Heart right ventricle (tissue), 16 donors: ENCODE results near the gene SSC5D. TPM values are rescaled to one million over a fixed set of nuclear protein-coding genes. Genes with fewer than 3 reads are reported as not detected.

Experiments
- ATAC-seq, 8 donors: fragments of 200-7000 bp; cut with Tn5 transposase; one replicate each; pipeline ENCODE4 v1.9.1; 2020; ENCODE audit warnings: mild to moderate bottlenecking in 8 of 8, moderate library complexity in 8 of 8, moderate number of reproducible peaks in 1 of 8
- DNase-seq, 2 donors: peaks; one replicate each; pipeline ENCODE4 v3.0.0-alpha.2; 2020
- H3K27ac ChIP-seq, 10 donors: fragments of 200-600 bp; sonication (generic) in 2 of 10; one replicate each; pipeline versions ENCODE4 v1.5.0 to v1.8.0; 2020 to 2022; ENCODE audit warnings: mild to moderate bottlenecking in 3 of 10
- H3K27me3 ChIP-seq, 7 donors: fragments of 200-600 bp; one replicate each; pipeline ENCODE4 v1.8.0; 2021 to 2022; ENCODE audit warnings: mild to moderate bottlenecking in 2 of 7
- H3K36me3 ChIP-seq, 9 donors: fragments of 200-600 bp; sonication (generic) in 1 of 9; one replicate each; pipeline versions ENCODE4 v1.5.0 to v1.8.0; 2020 to 2022; ENCODE audit warnings: mild to moderate bottlenecking in 2 of 9
- H3K4me1 ChIP-seq, 9 donors: fragments of 200-600 bp; sonication (generic) in 1 of 9; one replicate each; pipeline versions ENCODE4 v1.5.0 to v1.8.0; 2020 to 2022; ENCODE audit warnings: mild to moderate bottlenecking in 4 of 9
- H3K4me3 ChIP-seq, 10 donors: fragments of 200-600 bp; sonication (generic) in 2 of 10; one replicate each; pipeline versions ENCODE4 v1.5.0 to v1.8.0; 2020 to 2022; ENCODE audit warnings: mild to moderate bottlenecking in 7 of 10, moderate library complexity in 2 of 10
- H3K9me3 ChIP-seq, 11 donors: fragments of 200-600 bp in 10 of 11; sonication (generic) in 2 of 11; one replicate each; pipeline versions ENCODE4 v1.5.0 to v1.8.0; 2013 to 2022; ENCODE audit warnings: mild to moderate bottlenecking in 2 of 11, control low read depth in 1 of 11, moderate library complexity in 1 of 11
- WGBS, 2 donors: extraction: QIAGEN DNeasy Blood & Tissue Kit; methylation state at CpG; one replicate each; pipeline ENCODE4 v1.1.7; 2013; ENCODE audit warnings: inconsistent platforms in 1 of 2; 5-methylcytosine and 5-hydroxymethylcytosine counted together
- intact Hi-C, 10 donors: fragments of 100-400 bp; cut with DNase I; formaldehyde crosslinking; loops; one replicate each; pipeline versions ENCODE4 v1.11.1 to v1.14.2; 2022
- polyA plus RNA-seq, 2 donors: library from polyadenylated mRNA; stranded (reverse); fragments of 200-250 nt; gene quantifications; one replicate each; pipeline ENCODE4 v1.2.3, GENCODE V29; 2013
- total RNA-seq, 10 donors: library from RNA; stranded (reverse); fragmentation: NEBNext Ultra II Directional in 3 of 10; extraction: Animal tissue kit (Norgen Biotek cat#: 25700) in 3 of 10; gene quantifications; one replicate each; pipeline versions ENCODE4 v1.2.1 to v1.2.4, GENCODE V29; 2021 to 2023
- TF ChIP-seq, protein P1 (sequence below), 9 donors: fragments of 200-600 bp; sonication (generic) in 2 of 9; IDR thresholded peaks; one replicate each; pipeline versions ENCODE4 v1.5.0 to v1.8.0; 2021 to 2022; ENCODE audit warnings: antibody characterized with exemption in 9 of 9, mild to moderate bottlenecking in 5 of 9, moderate library complexity in 1 of 9
- donor health status: Arrhythmogenic right ventricular cardiomyopathy.
- donor health status: ischemic (EF 13 %, LVEDD 7.1; RV severe dilation, severe dysfunction).
- donor health status: healthy with polysubstance abuse.
- donor health status: DM: no; HTN: yes; CAD: no.
- donor health status: DM: no; HTN: no; CAD: no.
- donor health status: ischemic (EF 25% LVEDD 6.9; RV normal size, moderate dysfunction).
- donor health status: ischemic (EF 25% LVEDD 5.7; RV mildly dilated, moderate dysfunction).
- donor health status: healthy.
- donor health status: DM: yes; HTN: yes; CAD: no.
- donor health status: Ischemic cardiomyopathy.
- donor health status: ischemic (EF 35%, LVEDD 5.7; RV mildly dilated, moderate dysfunction).
- donor health status: nonischemic (EF 11% LVEDD 7.7; RV severe dilation, severe dysfunction).
- donor health status: DM: yes; HTN: yes; CAD: no.
- donor health status: PGD.
- donor health status: ischemic (EF 29% LVEDD 5.4; RV normal size, mild dysfunction).
- donor health status: nonischemic (EF 23%, LVEDD 6.1; RV moderate dilation, normal function).

Gene SSC5D
- total and polyA plus RNA-seq, 12 donors = 0.72 to 6.5 (median 3.6) TPM

DNA sequence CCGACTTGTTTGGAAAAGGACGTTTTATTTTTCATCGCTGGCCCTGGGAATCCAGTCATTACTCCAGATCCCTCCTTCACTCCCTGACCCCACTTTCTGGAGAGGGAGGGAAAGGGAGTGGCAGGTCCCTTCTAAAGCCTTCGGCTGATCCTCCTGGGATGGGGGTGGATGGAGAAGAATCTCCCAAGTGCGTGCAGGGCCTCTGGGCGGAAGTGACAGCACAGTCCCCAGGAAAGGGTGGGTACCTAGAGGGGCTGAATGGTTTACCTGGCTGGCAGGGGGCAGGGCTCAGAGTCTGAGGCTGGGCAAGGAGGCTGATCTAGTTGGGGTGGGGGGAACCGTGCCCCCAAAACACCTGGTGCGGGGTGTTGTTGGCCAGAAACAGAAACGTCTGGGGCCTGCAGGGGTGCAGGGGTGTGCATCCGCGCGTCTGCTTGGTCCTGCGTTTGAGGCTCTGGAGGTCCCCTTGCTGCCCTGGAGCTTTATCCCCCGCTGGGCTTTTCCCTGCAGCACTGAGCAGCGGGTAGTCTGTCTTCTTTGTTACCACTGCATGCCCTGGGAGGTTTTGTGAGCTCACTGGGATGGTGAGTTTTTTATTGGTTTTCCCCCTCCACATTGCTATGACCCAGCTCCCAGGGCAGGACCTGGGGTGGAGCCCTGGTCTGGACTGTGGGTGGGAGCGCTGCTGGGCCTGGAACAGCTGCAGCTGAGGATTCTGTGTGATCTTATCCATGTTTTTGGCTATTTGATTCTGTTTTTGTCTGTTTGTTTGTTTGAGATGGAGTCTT lies 14.8 kb upstream of the SSC5D start:
- no peaks in the 10 kb centered on the region for H3K36me3 ChIP-seq
- intact Hi-C loops = no loop called here
- DNase-seq (no peak), ATAC-seq (no peak)
- peaks cover 3 to 23% (median 19%) of the 10 kb centered on the region in 9 donors for H3K4me1 ChIP-seq
- no peak overlapping the region for H3K4me3 ChIP-seq
- no peak overlapping the region for H3K27ac ChIP-seq
- WGBS, 2 donors = 59 to 63% methylated on average over 16 of the region's 16 CpGs
- TF ChIP-seq, protein P1, sequence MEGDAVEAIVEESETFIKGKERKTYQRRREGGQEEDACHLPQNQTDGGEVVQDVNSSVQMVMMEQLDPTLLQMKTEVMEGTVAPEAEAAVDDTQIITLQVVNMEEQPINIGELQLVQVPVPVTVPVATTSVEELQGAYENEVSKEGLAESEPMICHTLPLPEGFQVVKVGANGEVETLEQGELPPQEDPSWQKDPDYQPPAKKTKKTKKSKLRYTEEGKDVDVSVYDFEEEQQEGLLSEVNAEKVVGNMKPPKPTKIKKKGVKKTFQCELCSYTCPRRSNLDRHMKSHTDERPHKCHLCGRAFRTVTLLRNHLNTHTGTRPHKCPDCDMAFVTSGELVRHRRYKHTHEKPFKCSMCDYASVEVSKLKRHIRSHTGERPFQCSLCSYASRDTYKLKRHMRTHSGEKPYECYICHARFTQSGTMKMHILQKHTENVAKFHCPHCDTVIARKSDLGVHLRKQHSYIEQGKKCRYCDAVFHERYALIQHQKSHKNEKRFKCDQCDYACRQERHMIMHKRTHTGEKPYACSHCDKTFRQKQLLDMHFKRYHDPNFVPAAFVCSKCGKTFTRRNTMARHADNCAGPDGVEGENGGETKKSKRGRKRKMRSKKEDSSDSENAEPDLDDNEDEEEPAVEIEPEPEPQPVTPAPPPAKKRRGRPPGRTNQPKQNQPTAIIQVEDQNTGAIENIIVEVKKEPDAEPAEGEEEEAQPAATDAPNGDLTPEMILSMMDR (IDR thresholded peaks at IDR 0.05) = no peak
- H3K27me3 ChIP-seq = no peaks in the 10 kb centered on the region
- H3K9me3 ChIP-seq = no peaks in the 10 kb centered on the region

DNA sequence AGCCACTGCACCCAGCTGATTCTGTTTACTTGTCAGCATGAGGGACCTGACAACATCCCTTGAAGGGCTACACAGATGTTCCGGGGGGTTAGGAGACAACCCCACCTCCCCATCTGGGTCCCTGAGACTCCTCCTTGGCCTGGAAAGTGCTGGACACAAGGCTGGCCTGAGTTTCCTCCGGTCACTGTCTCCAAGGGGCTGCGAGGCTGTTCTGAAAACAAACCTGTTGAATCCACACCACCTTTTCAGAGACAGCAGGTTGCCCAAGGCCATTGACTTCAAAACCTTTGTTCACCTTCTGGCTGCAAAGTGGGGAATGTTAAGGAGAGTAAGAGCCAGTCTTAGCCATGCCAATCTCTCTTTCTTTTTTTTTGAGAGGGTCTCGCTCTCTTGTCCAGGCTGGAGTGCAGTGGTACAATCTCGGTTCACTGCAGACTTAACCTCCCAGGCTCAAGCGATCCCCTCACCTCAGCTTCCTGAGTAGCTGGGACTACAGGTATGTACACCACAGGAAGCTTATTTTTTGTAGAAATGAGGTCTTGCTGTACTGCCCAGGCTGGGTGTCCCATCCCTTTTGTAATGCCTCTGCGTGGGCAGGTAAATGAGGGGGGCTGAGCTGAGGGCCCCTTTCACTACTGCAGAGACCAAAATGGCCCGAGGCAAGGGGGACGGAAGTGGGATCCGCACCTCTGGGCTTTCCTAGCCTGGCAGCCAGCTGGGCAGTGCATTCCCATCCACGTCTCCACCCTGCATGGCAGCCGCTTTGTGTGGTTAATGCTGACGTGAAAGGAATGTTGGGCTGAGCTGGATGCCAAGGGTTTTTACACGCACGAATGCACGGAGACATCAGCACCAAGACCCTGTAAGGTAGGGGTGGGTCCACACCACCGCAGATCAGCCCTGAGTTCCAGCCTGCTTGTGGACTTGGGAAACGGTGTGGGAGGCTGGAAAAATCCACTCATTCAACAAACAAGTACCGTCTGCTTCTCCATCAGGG lies 13.7 kb upstream of the SSC5D start:
- TF ChIP-seq, protein P1 (IDR thresholded peaks at IDR 0.05) = no peak
- Histone ChIP-seq H3K36me3 (no peaks in the 10 kb centered on the region), H3K4me1 (peaks cover 3 to 34% (median 19%) of the 10 kb centered on the region in 9 donors), H3K9me3 (no peaks in the 10 kb centered on the region), H3K27me3 (no peaks in the 10 kb centered on the region), H3K27ac (peak overlapping the region in 1 of 10 donors; percentile 94), H3K4me3 (no peak overlapping the region)
- WGBS, 2 donors = 92% methylated on average over 19 of the region's 19 CpGs
- ATAC-seq (no peak), DNase-seq (no peak)
- intact Hi-C loops = no loop called here

DNA sequence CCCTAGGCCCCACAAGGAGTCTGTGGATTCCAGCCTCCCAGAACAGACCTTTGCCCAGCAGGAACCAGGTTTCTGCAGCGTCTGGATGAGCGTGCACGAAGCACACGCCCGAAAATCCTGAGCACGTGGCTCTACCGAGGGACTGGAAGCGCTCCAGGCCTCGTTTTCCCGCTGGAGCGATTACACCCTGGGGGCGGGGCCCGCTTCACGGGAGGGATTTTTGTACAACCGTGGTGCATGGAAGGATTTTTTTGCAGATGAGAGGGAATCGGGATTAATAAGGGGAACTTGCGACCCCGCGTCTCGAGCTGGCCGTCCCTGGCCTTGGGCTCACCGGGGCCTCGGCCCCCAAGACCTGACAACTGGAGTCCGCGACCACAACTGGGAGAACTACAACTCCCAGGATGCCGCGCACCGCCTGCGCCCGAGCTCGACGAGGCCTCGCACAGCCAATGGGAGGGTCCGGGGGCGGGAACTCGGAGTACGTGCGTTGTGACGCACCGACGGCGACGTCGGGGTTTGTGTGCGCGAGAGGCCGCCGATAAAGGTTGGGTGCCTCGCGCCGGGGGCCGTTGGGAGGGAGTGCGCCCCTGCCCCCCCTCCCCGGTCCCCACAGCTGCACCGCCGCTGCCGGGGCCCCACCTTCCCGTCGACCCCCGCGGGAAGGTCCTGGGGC lies 12.0 kb upstream of the SSC5D start, which contains the start of gene ZNF628:
Gene ZNF628, plus strand, starts transcription at position 518 of the 676 bp plus-strand sequence. CDS start 3,294 bp downstream, outside the sequence.
- H3K27ac ChIP-seq = peak within 1 kb of the TSS; percentile 80 to 98 (median 92)
- peaks cover 3 to 38% (median 19%) of the 10 kb centered on the region in 9 donors for H3K4me1 ChIP-seq
- TF ChIP-seq, protein P1 (IDR thresholded peaks at IDR 0.05) = no peak
- 1% methylated on average over 53 to 61 of the region's 61 CpGs for WGBS, 2 donors
- peaks cover 0 to 4% (median 0%) of the 10 kb centered on the region in 9 donors for H3K36me3 ChIP-seq
- DNase-seq = peak; percentile 99
- ATAC-seq = peak; percentile 96 to 98 (median 97)
- H3K27me3 ChIP-seq = no peaks in the 10 kb centered on the region
- H3K9me3 ChIP-seq = no peaks in the 10 kb centered on the region
- intact Hi-C loops = no loop called here
- H3K4me3 ChIP-seq = peak within 1 kb of the TSS; percentile 39 to 71 (median 66)
